GM13977 (cell line): ENCODE results near the gene FAP.
A peak's percentile ranks its signal among the peaks of the same experiment; 100 is the strongest.

Source experiments
- DNase-seq: peaks from one replicate; pipeline ENCODE4 v3.0.0; 2012; ENCODE audit warnings: low spot score
- in situ Hi-C: fragments of 300-500 bp; cut with MboI; formaldehyde crosslinking; loops from one replicate; pipeline ENCODE4 v1.12.0; 2022; ENCODE audit warnings: low sequenced_read_pairs, low pct_unique_long_range_greater_than_20kb, mixed read lengths, inconsistent platforms; ENCODE audit not compliant: unreplicated experiment
- TF ChIP-seq, protein P1 (sequence below): IDR thresholded peaks from 2 replicates; pipeline ENCODE4 v1.5.1; 2012; ENCODE audit warnings: mild to moderate bottlenecking, control low read depth; ENCODE audit not compliant: insufficient read depth; ENCODE audit errors: extremely low read depth, missing control alignments

The FAP gene

DNA sequence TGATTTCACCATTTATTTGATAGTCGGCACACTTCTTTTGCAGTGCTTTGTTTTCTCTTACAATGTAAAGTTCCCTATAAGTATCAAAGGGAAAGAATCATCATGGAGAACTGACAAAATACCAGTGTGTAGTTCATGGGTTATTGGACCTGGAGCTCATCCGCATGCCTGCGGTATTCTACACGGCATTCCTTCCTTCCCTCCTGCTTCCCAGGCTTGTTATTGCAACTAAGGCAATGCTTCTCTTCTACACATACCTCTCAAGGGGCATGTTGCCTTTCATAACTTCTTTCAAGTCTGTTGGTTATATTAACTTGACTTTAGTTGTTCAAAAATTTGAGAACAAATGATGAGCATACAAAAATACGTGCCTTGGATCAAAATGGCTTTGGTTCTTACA is 24.3 kb upstream of the FAP start:
- TF ChIP-seq, protein P1, sequence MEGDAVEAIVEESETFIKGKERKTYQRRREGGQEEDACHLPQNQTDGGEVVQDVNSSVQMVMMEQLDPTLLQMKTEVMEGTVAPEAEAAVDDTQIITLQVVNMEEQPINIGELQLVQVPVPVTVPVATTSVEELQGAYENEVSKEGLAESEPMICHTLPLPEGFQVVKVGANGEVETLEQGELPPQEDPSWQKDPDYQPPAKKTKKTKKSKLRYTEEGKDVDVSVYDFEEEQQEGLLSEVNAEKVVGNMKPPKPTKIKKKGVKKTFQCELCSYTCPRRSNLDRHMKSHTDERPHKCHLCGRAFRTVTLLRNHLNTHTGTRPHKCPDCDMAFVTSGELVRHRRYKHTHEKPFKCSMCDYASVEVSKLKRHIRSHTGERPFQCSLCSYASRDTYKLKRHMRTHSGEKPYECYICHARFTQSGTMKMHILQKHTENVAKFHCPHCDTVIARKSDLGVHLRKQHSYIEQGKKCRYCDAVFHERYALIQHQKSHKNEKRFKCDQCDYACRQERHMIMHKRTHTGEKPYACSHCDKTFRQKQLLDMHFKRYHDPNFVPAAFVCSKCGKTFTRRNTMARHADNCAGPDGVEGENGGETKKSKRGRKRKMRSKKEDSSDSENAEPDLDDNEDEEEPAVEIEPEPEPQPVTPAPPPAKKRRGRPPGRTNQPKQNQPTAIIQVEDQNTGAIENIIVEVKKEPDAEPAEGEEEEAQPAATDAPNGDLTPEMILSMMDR: no peak
- in situ Hi-C loops: no loop called here
- no peak for DNase-seq

DNA sequence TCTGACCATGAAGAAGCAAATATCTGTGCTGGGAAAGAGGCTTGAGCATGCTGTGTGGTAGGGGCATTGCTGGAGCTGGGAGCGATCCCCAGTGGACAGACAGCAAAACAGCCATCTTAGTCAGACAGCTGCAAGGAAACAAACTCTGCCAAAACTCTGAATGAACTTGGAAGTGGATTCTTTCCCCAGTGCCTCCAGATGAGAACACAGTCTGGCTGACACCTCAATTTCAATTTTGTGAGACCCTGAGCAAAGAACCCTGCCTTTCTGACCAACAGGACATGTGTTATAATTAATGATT is 23.2 kb upstream of the FAP start:
- TF ChIP-seq, protein P1: no peak

DNA sequence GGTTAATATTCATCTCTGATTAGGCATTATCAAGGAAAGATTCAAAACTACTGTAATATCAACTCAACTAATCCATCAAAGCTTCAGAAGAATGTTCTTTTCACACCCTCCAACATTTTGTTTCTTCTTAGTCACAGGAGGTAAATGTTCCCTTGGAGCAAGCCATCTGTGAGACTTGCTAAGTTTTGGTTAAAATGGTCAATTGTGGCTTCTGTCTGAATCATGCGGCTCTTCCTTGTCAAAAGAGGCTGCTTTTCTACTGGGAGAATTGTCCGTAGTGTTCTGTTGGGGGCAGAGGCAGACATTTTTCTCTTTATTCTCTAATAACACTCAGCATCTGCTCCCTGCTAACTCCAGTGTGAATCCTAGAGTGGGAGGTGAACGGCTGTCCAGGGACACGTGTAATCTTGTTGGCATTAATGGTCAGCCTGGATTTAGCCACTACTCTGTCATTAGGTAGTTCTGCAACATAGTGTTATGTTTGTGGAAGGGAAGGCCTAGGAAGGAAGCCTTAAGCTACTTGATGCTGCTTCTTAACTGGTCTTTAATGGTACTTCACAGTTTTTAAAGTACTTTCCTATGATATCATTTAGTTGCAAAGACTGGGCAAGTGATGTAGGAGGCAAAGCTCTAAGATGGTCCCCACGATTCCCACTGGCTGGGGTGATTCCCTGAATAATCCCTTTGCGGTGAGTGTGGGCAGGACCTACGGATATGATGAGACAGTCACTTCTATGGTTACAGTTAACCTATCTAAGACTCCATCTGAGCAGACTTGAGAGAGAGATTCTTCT is 22.6 kb upstream of the FAP start:
- DNase-seq: no peak

More for the DNA sequence above, 23.2 kb upstream of the FAP start:
- DNase-seq: no peak
- in situ Hi-C loops: no loop called here

DNA sequence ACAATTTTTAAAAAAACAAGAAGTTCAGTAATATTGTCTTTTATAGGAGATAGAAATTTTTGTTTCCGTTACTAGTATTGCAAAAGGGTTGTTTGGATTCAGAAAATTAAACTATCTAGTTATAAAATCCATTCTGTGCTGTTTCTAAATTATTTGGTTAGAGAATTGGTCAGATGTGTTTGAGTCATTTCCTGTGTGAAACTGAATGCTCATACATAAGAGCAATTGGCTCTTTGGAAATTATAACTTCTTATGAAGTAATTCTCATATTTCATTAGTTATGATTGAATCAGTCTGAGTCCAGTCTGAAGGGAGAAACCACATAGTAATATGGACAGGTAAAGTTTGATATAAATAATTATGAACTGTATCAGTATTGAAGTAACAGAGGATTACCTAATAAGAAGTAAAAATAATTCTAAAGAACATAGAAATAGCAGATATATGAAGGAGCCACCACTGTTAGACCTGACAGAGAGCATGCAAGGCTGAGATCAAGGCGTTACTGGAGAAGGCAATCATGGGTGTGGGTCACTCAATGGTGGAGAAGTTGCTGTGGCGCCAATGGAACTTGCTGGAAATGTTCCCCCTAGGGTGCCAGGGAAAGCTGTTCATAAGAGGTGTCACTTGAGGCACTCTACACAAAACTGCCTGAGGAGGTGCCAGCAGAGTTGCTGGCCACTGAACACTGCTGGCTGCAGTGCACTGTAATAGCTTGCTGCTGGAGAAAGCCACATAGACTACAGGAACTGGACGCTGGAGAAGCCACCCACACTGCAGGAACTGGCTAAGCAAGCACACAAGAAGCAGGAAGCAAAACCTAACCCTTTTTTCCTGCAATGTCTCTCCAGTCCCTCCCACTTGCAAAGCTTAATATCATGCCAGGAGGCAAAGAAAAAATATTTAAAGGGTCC is 18.0 kb upstream of the FAP start:
- in situ Hi-C loops: no loop called here
- TF ChIP-seq, protein P1: no peak
- peak; percentile 7 for DNase-seq

More for the DNA sequence above, 22.6 kb upstream of the FAP start:
- TF ChIP-seq, protein P1: no peak
- in situ Hi-C loops: no loop called here

DNA sequence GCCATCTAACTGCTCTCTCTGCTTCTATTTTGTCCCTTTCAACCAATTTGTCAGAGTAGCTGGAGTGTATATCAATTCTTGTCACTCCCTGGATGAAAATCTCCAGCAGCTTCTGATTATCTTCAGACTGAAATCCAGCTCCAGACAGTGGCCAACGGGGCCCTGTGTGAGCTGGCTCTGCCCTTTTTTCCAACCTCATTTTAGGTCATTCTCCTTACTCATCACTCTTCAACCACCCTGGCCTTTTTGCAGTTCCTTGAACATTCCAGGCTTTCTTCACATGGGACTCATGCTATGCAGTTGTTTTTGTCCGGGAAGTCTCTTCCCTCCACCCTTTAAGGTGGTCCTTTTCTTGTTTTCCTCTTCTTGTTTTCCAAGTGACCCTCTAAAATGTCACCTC is 15.4 kb upstream of the FAP start:
- no peak for DNase-seq
- TF ChIP-seq, protein P1: no peak
- in situ Hi-C loops: no loop called here

DNA sequence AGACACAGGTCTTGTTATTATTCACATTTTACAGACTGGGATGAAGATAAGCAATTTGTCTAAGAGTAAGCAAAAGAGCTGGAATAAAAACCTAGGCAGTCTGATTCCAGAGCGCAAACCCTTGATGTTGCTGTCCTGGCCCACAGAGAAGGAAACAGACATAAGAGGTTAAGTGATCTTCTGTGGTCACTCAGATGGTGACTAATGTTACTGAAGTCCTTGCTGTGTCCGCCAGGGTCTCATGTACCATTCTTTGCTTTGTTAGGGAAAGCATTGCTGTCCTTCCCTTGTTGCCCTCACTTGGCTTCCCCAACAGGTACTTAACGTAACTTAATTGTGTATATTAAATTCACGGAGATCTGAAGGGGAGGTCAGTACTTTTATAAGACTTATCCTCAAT is 14.9 kb upstream of the FAP start:
- in situ Hi-C loops: no loop called here
- TF ChIP-seq, protein P1: no peak
- no peak for DNase-seq
